Stimulated activated CD4-positive, alpha-beta T cell treated with anti-CD3 and anti-CD28 coated beads, Interleukin-4, amount 100 ng/mL, for 48 hours (primary cell): Measurements from ENCODE around the gene IL20RA.
A peak's percentile ranks its signal among the peaks of the same experiment; 100 is the strongest.
"Not testable (repeated sequence)": the region's sequence is repeated elsewhere in the genome, so short reads cannot be mapped to it uniquely, and the experiment has no call there.

Experiments used
- DNase-seq, 2 donors: peaks; one replicate each; pipeline ENCODE4 v3.0.0-alpha.2; 2020; ENCODE audit warnings: low read depth in 2 of 2

Gene IL20RA

GRCh38 chr6:136971609-136972008 is 73.2 kb downstream of the IL20RA start:
- no peak for DNase-seq

- no peak for DNase-seq
Measured at GRCh38 chr6:136969930-136970329, 74.8 kb downstream of the IL20RA start.

GRCh38 chr6:136969433-136969832 is 75.3 kb downstream of the IL20RA start:
- no peak for DNase-seq

- DNase-seq, result no peak
Measured at GRCh38 chr6:136968837-136969236, 75.9 kb downstream of the IL20RA start.

- peak; percentile 49 to 53 for DNase-seq
Measured at GRCh38 chr6:136967876-136968752, 76.7 kb downstream of the IL20RA start.

GRCh38 chr6:136964398-136964797 is 80.4 kb downstream of the IL20RA start:
- DNase-seq, result no peak

GRCh38 chr6:136963259-136963658 is 81.5 kb downstream of the IL20RA start:
- no peak for DNase-seq

GRCh38 chr6:136962661-136963060 is 82.1 kb downstream of the IL20RA start:
- no peak for DNase-seq

- DNase-seq, result no peak
Measured at GRCh38 chr6:136961848-136962247, 82.9 kb downstream of the IL20RA start.

DNA sequence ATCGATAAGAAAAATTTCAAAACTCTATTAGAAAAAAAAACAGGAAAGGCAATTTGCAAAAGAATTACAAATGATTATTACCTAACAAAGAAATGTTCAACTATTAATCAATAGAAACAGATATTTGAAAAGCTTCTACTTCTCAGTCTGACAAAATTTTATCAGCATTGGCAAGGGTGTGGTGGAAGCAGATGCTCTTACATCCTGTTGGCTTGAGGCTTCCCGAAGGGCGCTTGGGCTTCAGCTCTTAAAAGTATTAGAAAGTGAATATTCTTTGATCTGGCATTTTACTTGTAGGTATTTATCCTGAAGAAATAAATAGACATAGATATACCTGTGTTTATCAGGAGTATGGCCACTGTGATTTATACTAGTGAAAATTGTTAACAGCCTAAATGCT is 84.0 kb downstream of the IL20RA start:
- DNase-seq, result no peak

DNA sequence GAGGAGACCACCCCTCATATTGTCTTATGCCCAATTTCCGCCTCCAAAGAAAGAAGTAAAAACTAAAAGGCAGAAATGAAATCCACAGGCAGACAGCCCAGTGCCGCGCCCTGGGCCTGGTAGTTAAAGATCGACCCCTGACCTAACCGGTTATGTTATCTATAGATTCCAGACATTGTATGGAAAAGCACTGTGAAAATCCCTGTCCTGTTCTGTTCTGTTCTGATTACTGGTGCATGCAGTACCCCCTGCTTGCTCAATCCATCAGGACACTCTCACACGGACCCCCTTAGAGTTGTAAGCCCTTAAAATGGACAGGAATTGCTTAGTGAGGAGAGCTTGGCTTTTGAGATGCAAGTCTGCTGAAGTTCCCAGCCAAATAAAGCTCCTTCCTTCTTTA is 84.8 kb downstream of the IL20RA start:
- not testable (repeated sequence) for DNase-seq

- no peak for DNase-seq
Measured at GRCh38 chr6:136959471-136959891, 85.3 kb downstream of the IL20RA start.

GRCh38 chr6:136958168-136958567 is 86.6 kb downstream of the IL20RA start:
- no peak for DNase-seq

DNA sequence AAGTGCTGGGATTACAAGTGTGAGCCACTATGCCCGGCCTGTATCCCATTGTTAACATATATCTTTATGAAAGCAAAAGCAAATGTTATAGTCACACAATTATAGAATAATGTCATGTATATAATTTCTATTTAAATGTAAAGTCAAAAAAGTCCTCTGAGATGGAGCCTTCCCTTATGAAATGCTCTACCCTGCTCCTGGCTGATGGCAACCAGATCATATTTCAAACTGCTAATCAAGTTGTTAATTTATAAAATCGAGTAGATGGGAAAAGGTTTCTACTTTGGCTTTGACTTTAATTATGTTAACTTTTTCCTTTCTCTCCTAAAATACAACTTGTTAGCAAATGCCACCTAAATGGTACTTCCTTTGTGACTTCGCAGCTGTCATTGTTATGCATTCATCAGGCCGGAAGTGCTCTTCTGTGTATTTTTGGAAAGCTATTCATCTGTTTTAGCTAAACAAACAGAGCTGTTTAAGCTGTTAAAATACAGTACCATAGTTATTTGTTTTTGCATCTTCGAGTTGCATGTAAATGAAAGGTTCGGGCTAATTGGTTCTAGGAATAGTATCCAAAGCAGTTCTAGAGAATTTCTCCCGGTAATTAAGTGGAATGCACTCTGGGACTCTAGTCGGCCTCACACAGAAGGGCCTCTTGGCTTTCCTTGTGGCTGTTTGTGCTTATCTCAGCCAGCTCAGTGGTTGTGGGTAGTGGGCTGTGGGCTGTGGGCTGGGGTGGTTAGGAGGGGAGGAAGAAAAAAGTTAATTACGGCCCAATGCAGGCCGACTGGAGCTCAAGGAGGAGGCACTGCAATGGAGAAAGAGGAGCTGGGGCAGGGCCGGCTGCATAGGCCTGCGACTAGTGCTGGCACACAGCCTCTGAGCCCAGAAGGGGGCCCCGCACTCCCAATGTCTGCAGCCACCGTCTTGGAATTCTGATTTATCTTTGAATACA is 87.9 kb downstream of the IL20RA start:
- no peak for DNase-seq

DNA sequence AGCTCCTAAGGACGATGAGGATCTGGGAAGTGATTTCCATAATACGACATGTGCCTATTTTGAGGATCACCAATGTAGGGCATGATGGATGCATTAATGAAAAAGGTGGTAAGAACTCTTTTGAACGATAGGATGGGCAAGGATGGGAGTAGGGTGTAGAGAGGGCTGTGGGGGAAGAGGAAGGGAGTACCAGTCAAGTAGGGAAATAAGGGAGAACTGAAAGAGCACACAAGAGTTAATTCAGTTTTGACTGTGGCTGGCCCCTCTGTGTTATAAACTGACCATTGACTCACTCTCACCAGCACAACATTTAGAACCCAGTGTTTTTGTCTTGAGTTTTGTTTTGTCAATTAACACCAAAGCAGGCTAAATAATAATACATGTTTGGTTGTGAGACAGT is 89.6 kb downstream of the IL20RA start:
- DNase-seq, result no peak

DNA sequence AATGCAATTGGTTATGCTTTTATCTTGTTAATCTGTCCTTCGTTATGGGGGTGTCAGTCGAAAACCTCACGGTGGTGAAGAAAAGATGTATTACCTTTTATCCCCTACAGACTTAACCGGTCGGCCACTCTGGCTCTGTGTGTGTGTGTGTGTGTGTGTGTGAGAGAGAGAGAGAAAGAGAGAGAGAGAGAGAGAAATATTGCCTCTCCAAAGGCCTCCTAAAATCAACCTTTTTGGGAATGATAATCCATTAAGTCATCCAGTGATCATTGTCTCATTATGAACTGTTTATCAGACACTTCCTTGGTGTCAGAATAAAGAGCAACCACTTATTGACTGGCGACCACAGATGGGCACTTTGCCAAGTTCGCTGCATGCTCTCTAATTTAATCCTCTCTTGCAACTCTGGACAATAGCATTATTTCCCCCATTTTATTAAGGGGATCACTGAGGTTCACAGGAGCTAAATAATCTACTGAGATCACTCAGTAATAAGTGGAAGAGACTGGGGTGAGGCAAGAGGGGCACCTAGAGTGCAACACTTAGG is 92.0 kb downstream of the IL20RA start:
- DNase-seq, result no peak

- no peak for DNase-seq
Measured at GRCh38 chr6:136950436-136951126, 94.2 kb downstream of the IL20RA start.
